Stimulated activated memory B cell treated with anti-CD40 and anti-IgM and Interleukin-4, amounts not matched to agents 10 μg/mL and 1 μg/mL and 100 μg/mL, for 72 hours (primary cell): ENCODE measurements around the gene SRP14.
"Not testable (repeated sequence)": the region's sequence is repeated elsewhere in the genome, so short reads cannot be mapped to it uniquely, and the experiment has no call there.

Source experiments
- ATAC-seq: fragments of 150-1000 bp; cut with Tn5 transposase; 2 replicates; pipeline ENCODE4 v1.10.0; 2021
- H3K27ac Mint-ChIP-seq: one replicate; pipeline ENCODE4 v1.8.0; 2022; ENCODE audit warnings: mild to moderate bottlenecking, mixed read lengths
- H3K27me3 Mint-ChIP-seq: one replicate; pipeline ENCODE4 v1.8.0; 2022; ENCODE audit warnings: mixed read lengths
- H3K36me3 Mint-ChIP-seq: one replicate; pipeline ENCODE4 v1.8.0; 2022; ENCODE audit warnings: mixed read lengths
- H3K4me1 Mint-ChIP-seq: one replicate; pipeline ENCODE4 v1.8.0; 2022; ENCODE audit warnings: mixed read lengths
- H3K4me3 Mint-ChIP-seq: one replicate; pipeline ENCODE4 v1.8.0; 2022; ENCODE audit warnings: mild to moderate bottlenecking, moderate library complexity, mixed read lengths
- H3K9me3 Mint-ChIP-seq: one replicate; pipeline ENCODE4 v1.8.0; 2022; ENCODE audit warnings: mixed read lengths

The SRP14 gene

DNA sequence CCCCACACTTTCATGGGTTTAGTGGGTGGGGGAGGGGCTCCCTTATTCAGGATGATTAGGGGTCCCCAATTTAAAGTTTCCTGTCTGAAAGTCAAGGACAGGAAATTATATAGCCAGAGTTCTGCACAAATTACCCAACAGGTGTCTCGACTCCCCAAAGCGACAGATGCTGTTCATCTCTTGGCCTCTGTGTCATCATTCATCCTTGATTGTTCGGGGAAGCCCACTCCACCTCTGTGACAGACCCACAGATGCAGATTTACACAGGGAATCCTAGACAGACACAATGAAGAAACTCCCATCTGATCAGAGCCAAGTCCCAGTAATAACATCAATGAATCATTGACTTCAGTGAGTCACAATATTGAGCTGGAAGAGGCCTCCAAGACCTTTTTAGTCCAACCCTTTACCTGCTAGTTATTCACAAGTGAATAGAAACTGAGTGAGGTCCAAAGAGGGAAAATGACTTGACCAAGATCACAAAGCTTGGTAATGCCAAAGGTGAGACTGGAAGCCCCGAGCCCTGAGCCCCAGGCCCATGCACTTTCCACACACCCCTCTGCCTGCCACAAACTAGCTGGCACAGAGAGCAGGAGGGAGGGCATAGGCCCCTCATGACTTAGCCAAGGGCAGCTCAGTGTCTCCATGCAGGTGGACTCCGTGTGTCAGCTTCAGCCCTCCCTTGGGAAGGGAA is 7.9 kb upstream of the SRP14 start:
- no peaks in the 10 kb centered on the region for H3K27me3 Mint-ChIP-seq
- H3K4me3 Mint-ChIP-seq: no peak overlapping the region
- no peak for ATAC-seq
- H3K4me1 Mint-ChIP-seq: peaks cover 70% of the 10 kb centered on the region
- no peaks in the 10 kb centered on the region for H3K9me3 Mint-ChIP-seq
- peak overlapping the region; percentile 97 for H3K27ac Mint-ChIP-seq
- peaks cover 13% of the 10 kb centered on the region for H3K36me3 Mint-ChIP-seq

DNA sequence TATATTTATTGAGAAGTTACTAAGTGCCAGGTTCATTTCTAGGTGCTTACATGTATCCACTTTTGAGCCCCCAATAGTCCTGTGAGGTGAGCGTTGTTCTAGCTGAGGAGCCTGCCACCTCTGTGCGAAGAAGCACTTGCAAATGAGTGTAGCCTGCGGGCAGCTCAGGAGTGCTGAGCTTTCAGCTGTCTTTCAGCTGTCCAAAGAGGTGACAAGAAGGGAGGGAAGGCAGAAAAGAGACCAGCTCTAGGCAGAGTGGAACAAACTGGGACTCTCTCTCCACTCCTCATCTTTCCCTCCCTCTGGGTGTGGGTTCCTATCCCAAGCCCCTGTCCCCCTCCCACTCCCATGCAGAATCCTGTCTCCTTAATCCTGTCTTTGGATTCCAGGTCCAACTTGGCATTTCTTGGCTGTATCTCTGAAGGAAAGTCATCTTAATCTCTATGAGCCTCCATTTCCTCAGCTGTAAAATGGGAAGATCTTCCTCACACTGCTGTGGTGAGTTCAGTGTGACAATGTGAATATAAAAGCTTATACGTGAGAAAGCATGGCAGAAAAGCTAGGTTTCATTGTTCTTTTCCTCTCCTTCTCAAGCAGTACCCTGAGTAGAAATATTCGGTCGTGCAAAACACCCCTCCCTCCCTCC is 6.7 kb upstream of the SRP14 start:
- H3K9me3 Mint-ChIP-seq: no peaks in the 10 kb centered on the region
- peaks cover 13% of the 10 kb centered on the region for H3K36me3 Mint-ChIP-seq
- H3K4me1 Mint-ChIP-seq: peaks cover 74% of the 10 kb centered on the region
- peak; percentile 19 for ATAC-seq
- no peaks in the 10 kb centered on the region for H3K27me3 Mint-ChIP-seq
- H3K4me3 Mint-ChIP-seq: peak overlapping the region; percentile 66
- H3K27ac Mint-ChIP-seq: peak overlapping the region; percentile 97

DNA sequence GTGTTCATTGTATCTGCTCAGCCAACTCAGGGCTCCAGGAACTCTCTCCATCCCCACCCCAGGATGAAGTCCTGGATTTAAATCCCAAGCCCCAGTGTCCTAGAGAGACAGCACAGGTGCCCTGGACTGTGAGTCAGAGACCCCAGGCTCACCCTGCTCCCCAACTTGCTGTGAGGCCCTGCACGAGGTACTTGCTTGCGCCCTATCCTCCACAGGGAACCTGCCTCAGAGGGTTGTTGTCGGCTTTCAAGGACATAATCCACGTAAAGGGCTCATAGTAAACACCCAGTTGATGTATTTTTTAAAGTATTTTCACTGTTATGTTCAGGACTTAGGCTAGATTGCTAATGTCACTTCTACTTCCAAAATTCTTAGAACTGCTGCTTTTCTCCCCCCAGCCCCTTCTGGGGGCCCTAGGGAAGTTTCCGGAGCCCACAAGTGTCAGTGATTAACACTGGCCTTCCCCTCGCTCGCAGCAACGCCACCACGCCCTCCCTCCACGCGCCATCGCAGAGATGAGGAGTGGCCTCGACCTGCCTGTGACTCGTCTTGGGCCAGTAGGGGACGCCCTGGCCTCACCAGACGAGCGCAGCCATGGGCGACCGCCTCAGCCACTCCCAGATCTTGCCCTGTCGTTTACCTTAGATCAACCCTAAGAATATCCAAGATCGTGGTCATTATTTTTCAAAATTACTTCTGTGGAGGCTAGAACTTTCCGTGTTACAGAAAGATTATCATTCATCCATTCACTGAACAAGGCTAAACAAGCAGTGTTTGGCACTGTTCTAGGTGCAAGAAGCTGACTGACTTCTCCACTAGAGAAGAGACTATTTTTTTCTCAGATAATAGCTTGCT is 6.0 kb upstream of the SRP14 start:
- H3K4me1 Mint-ChIP-seq: peaks cover 72% of the 10 kb centered on the region
- H3K4me3 Mint-ChIP-seq: peak overlapping the region; percentile 66
- H3K27ac Mint-ChIP-seq: peak overlapping the region; percentile 97
- ATAC-seq: peak; percentile 92
- H3K9me3 Mint-ChIP-seq: no peaks in the 10 kb centered on the region
- H3K36me3 Mint-ChIP-seq: peaks cover 7% of the 10 kb centered on the region
- H3K27me3 Mint-ChIP-seq: no peaks in the 10 kb centered on the region

DNA sequence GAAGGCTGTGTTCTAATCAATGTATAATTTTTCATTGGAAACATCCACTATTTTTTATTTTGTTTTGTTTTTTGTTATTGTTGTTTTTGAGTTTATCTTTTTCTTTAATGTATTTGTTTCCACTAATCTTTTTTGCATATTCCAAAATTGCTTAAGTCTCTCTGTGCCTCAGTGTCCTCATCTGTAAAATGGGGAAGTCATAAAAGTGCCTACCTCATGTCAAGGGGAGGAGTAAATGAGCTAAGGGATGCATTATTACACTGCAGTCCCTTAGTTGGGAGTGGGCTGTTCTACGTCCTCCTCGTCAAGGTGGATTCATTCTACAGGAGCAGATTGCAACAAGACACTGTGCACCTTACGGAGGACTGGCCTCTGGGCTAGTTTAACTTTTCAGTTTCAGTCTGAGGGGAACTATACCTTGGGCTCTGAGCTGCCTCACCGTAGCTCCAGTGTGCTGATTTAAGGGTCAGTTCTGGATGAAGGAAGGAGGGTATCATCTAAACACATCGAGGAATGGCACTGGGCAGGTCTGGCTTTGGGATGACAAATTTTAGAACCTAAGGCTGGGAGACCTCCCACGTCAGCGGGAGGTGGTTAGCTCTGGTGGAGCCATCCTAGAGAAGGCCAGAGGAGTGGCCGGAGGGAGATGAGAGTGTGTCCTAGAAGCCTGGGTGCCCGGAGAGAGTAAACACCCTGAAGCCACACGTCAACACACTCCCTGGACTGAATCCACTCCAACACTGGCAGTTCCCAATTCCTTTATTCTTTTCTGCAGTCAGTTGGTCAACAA is 5.1 kb upstream of the SRP14 start:
- H3K9me3 Mint-ChIP-seq: no peaks in the 10 kb centered on the region
- H3K27ac Mint-ChIP-seq: peak overlapping the region; percentile 97
- no peak for ATAC-seq
- peaks cover 72% of the 10 kb centered on the region for H3K4me1 Mint-ChIP-seq
- peak overlapping the region; percentile 66 for H3K4me3 Mint-ChIP-seq
- no peaks in the 10 kb centered on the region for H3K27me3 Mint-ChIP-seq
- peaks cover 5% of the 10 kb centered on the region for H3K36me3 Mint-ChIP-seq

DNA sequence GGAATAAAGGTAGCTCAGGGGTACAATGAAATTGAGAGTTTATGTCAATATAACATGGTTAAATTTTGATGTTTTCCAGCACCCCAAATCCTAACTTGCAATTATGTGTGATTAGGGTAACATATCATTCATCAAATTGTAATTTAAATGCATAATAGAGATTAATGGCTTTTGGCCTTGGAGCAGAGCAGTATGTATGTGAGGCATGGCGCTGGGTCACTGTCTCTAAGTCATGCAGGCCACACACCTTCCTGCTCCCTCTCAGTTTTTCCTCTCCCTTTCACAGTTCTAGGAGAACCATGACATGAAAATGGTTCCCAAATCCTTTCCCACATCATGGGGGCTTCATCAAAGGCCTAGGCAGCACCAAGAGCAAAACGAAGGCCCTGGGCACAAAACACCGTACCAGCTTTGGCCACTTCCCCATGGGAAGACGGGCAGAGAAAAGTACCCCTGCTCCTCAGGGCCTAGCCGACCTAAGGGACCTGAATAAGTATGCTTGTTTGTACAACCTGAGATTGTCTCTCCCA is 3.9 kb upstream of the SRP14 start:
- H3K27me3 Mint-ChIP-seq: no peaks in the 10 kb centered on the region
- H3K4me3 Mint-ChIP-seq: no peak overlapping the region
- peaks cover 70% of the 10 kb centered on the region for H3K4me1 Mint-ChIP-seq
- ATAC-seq: no peak
- no peak overlapping the region for H3K27ac Mint-ChIP-seq
- peaks cover 2% of the 10 kb centered on the region for H3K36me3 Mint-ChIP-seq
- no peaks in the 10 kb centered on the region for H3K9me3 Mint-ChIP-seq

DNA sequence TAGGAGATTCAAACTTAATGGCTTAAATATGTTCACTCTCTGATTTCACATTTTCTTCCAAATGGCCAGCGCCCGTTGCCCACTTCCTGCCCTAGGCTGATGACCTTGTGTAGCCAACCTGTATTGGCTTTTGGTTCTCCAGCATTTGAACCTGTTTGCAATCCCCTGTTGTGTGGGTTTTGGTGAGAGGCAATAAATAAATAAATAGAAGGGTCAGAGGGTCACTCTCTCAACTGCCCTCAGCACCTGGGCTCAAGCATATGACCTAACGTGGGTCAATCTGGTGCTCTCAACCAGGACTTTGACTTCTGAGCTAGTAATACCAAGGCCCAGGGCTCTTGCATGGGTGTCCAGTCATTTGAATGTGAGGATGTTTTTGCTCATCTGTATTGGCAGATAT is 1.8 kb upstream of the SRP14 start:
- no peak for ATAC-seq
- Mint-ChIP-seq H3K27ac (peak overlapping the region; percentile 98), H3K27me3 (no peaks in the 10 kb centered on the region), H3K36me3 (peaks cover 21% of the 10 kb centered on the region), H3K9me3 (no peaks in the 10 kb centered on the region), H3K4me3 (peak overlapping the region; percentile 98), H3K4me1 (peaks cover 55% of the 10 kb centered on the region)

DNA sequence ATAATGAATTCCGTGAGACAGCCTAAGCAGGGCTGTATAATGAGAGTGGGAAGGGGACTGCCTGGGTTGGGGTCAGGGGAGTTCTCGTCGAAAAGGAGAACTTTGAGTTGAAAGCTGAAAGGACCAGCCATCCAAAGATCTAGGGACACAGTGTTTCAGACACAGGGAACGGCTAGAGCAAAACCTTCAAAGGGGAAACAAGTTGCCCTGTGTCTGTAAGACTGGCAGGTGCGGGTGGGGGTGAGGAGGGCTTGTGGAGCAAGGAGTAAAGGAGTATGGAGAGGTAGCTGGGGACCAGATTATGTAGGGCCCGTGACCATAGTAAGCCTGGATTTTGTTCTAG is 1.3 kb upstream of the SRP14 start:
- H3K27ac Mint-ChIP-seq: peak overlapping the region; percentile 98
- H3K9me3 Mint-ChIP-seq: no peaks in the 10 kb centered on the region
- no peak for ATAC-seq
- H3K27me3 Mint-ChIP-seq: no peaks in the 10 kb centered on the region
- H3K4me3 Mint-ChIP-seq: peak overlapping the region; percentile 98
- H3K4me1 Mint-ChIP-seq: peaks cover 50% of the 10 kb centered on the region
- H3K36me3 Mint-ChIP-seq: peaks cover 21% of the 10 kb centered on the region

DNA sequence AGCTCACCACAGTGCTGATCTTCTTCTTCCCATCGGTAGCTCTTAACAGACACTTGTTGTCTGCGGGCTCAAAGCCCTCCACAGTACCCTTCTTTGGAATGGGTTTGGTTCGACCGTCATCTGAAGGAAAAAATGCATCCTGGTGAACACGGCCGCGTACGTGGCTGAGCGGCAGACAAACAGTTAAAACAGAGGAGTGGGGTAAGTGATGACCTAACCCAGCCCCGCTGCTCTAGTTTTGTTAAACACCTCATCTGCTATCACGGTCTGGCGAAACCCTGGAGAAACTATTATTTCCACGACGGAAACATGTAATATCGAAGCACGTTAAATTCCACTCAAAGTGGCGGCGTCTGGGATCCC is 725 bp downstream of the SRP14 start:
- peak overlapping the region; percentile 98 for H3K4me3 Mint-ChIP-seq
- H3K27me3 Mint-ChIP-seq: no peaks in the 10 kb centered on the region
- H3K27ac Mint-ChIP-seq: peak overlapping the region; percentile 98
- peaks cover 36% of the 10 kb centered on the region for H3K4me1 Mint-ChIP-seq
- peaks cover 31% of the 10 kb centered on the region for H3K36me3 Mint-ChIP-seq
- no peaks in the 10 kb centered on the region for H3K9me3 Mint-ChIP-seq
- no peak for ATAC-seq

DNA sequence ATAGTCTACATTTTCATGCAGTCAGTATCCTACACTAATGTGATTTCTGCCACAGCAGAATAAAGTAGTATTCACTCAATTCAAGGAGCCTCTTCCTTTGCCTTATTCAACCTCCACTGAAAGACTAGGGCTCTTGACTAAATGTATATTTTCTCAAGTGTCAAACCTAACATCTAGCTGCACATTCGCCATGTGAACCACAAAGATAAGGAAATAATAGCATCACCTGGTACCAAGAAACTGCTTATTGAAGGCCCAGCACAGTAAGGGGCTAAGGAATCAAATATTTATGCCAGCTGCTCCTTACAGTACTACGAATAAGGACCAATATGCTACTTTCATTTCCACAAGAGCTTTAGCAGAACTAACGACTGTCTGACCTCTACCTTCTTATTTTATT is 1.3 kb downstream of the SRP14 start:
- Mint-ChIP-seq H3K4me1 (peaks cover 36% of the 10 kb centered on the region), H3K27me3 (no peaks in the 10 kb centered on the region), H3K4me3 (peak overlapping the region; percentile 98), H3K36me3 (peaks cover 31% of the 10 kb centered on the region), H3K27ac (peak overlapping the region; percentile 98), H3K9me3 (no peaks in the 10 kb centered on the region)
- no peak for ATAC-seq

DNA sequence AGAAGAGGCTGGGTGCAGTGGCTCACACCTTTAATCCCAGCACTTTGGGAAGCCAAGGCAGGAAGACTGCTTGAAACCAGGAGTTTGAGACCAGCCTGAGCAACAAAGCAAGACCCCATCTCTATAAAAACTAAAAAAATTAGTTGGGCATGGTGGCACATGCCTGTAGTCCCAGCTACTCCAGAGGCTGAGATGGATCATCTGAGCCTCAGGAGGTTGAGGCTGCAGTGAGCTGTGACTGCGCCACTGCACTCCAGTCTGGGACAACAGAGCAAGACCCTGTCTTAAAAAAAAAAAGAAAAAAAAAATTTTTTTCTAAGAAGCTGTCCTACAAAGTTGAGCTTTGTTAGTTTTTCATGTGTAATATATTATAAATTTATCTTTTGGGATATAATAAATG is 3.8 kb downstream of the SRP14 start:
- H3K27ac Mint-ChIP-seq, H3K9me3 Mint-ChIP-seq, ATAC-seq, H3K27me3 Mint-ChIP-seq, H3K4me3 Mint-ChIP-seq: not testable (repeated sequence)
- H3K4me1 Mint-ChIP-seq: peaks cover 27% of the 10 kb centered on the region
- peaks cover 42% of the 10 kb centered on the region for H3K36me3 Mint-ChIP-seq

DNA sequence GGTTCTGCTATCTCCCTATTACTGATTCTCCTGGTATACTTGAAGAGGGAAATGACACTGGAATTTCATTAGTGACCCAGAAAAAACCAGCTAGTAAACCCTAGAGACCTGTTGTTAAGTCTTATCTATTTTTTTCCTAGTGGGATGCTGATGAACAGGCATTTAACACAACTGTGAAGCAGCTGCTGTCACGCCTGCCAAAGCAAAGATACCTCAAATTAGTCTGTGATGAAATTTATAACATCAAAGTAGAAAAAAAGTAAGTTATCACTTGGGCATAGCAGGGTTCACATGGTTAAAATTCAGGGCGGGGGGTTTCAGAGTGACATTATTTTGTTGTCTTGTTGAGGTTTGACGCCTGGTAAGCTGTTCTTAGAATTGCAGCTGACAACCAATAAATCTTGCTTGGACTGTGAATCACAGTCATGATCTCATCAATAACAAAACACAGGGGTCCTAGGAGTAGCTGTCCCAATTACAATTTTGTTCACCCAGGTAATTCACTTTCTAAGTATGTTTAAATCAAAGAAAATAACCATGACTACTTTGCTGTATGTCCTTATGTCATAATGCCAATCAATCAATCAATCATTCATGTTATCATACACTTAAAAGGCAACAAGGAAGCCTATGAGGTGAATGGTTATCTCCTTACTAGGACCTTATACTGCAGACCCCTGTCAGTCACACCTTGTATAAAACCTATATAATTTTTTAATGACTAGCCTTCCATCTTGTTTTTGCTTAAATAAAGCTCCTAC is 4.6 kb downstream of the SRP14 start:
- ATAC-seq: no peak

DNA sequence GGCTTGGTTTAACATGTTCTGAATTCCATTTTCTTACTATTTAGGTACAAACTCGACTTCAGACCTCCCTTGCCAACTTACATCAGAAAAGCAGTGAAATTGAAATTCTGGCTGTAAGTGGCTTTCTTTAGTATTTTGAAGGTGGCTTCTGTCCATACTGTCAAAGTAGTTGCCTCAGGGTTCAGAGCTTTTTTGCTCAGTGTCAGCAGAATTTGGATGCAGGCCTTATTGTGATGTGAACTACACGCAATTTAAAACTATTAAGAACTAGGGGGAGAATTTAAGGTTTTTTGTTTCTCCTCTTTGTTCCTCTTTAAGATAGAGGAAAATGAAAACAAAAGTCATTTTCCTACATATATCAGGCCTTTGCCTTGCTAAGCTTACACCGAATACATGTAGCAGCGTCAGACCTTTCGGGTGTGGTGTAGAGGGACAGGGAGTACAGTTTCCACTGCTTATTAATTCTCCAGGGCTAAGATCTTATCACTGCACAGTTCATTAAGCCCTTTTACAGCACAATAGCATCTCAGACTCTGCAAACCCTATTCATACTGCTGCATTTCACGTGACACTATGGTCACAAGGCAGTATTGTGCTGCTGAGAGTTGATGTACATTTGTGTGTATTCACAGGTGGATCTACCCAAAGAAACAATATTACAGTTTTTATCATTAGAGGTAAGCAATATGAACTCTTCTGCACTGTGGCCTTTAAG is 6.7 kb downstream of the SRP14 start:
- no peaks in the 10 kb centered on the region for H3K9me3 Mint-ChIP-seq
- no peak overlapping the region for H3K4me3 Mint-ChIP-seq
- peaks cover under 1% of the 10 kb centered on the region for H3K4me1 Mint-ChIP-seq
- H3K36me3 Mint-ChIP-seq: peaks cover 37% of the 10 kb centered on the region
- no peak overlapping the region for H3K27ac Mint-ChIP-seq
- no peaks in the 10 kb centered on the region for H3K27me3 Mint-ChIP-seq
- ATAC-seq: no peak

More for the DNA sequence above, 4.6 kb downstream of the SRP14 start:
- no peaks in the 10 kb centered on the region for H3K27me3 Mint-ChIP-seq
- no peaks in the 10 kb centered on the region for H3K9me3 Mint-ChIP-seq
- H3K4me3 Mint-ChIP-seq: no peak overlapping the region
- H3K36me3 Mint-ChIP-seq: peaks cover 44% of the 10 kb centered on the region
- no peak overlapping the region for H3K27ac Mint-ChIP-seq
- H3K4me1 Mint-ChIP-seq: peaks cover 19% of the 10 kb centered on the region

DNA sequence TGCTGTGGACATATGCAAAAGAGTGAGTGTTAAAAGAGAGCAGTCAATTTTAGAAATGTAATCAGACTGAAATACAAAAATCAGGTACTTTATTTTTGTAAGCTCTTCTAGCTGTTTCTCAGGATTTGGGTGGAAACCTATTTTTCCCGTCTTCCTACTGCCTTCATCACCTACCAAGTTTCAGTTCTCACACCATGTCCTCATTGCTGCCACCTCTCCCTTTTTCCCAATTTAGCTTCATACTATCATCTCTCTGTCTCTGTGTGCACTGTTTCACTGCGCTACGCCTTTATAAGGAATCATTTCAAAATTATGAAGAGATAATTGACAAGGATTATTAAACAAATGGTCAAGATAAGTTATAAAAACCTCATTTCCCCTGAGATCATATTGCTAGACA is 7.7 kb downstream of the SRP14 start:
- no peaks in the 10 kb centered on the region for H3K9me3 Mint-ChIP-seq
- no peak for ATAC-seq
- H3K4me1 Mint-ChIP-seq: no peaks in the 10 kb centered on the region
- no peaks in the 10 kb centered on the region for H3K27me3 Mint-ChIP-seq
- peaks cover 27% of the 10 kb centered on the region for H3K36me3 Mint-ChIP-seq
- H3K27ac Mint-ChIP-seq: no peak overlapping the region
- no peak overlapping the region for H3K4me3 Mint-ChIP-seq
